H1 (cell line): Measurements from ENCODE around the gene PPFIA2. TPM values are rescaled to one million over a fixed set of nuclear protein-coding genes. Genes with fewer than 3 reads are reported as not detected.

Source experiments
- CBX5 ChIP-seq: fragments of 300-800, 300-1000 bp; sonication (generic); IDR thresholded peaks from 2 replicates; pipeline ENCODE4 v1.7.1; 2016; ENCODE audit warnings: antibody characterized with exemption, low read length, low read depth
- CEBPB ChIP-seq: IDR thresholded peaks from 2 replicates; pipeline ENCODE4 v1.6.1; 2012; ENCODE audit warnings: low read depth, low read length
- CHD7 ChIP-seq: fragments of 300-600 bp; sonication (generic); IDR thresholded peaks from 2 replicates; pipeline ENCODE4 v1.7.1; 2012; ENCODE audit warnings: low read length, moderate library complexity, mild to moderate bottlenecking, inconsistent platforms; ENCODE audit not compliant: insufficient replicate concordance
- HDAC2 ChIP-seq, 2 experiments: fragments of 300-600 bp in 1 of 2; sonication (generic) in 1 of 2; IDR thresholded peaks; 2 replicates each; pipeline ENCODE4 v1.6.1; 2011 to 2012; ENCODE audit warnings: low read depth in 2 of 2, low read length in 2 of 2, mild to moderate bottlenecking in 2 of 2, moderate library complexity in 2 of 2, borderline replicate concordance in 1 of 2, inconsistent platforms in 1 of 2
- JUN ChIP-seq: IDR thresholded peaks from 2 replicates; pipeline ENCODE4 v1.6.1; 2011; ENCODE audit warnings: low read depth, mild to moderate bottlenecking, improper control_type of control experiment, low read length
- JUND ChIP-seq: IDR thresholded peaks from 2 replicates; pipeline ENCODE4 v1.6.1; 2011; ENCODE audit warnings: mild to moderate bottlenecking, improper control_type of control experiment, low read length
- KDM5A ChIP-seq: fragments of 200-600 bp; IDR thresholded peaks from 2 replicates; pipeline ENCODE4 v1.7.1; 2012; ENCODE audit warnings: mild to moderate bottlenecking, low read length, inconsistent platforms, mixed read lengths
- NRF1 ChIP-seq: IDR thresholded peaks from 2 replicates; pipeline ENCODE4 v1.6.1; 2011; ENCODE audit warnings: mild to moderate bottlenecking, low read depth, low read length, improper control_type of control experiment
- POLR2AphosphoS5 ChIP-seq: IDR thresholded peaks from 2 replicates; pipeline ENCODE4 v1.6.1; 2011; ENCODE audit warnings: low read depth, low read length
- POU5F1 ChIP-seq: IDR thresholded peaks from 2 replicates; pipeline ENCODE4 v1.6.1; 2011; ENCODE audit warnings: low read depth, mild to moderate bottlenecking, low read length, moderate library complexity
- SIX5 ChIP-seq: IDR thresholded peaks from 2 replicates; pipeline ENCODE4 v1.6.1; 2011; ENCODE audit warnings: mild to moderate bottlenecking, low read depth, low read length
- SRF ChIP-seq: IDR thresholded peaks from 2 replicates; pipeline ENCODE4 v1.6.1; 2011; ENCODE audit warnings: mild to moderate bottlenecking, low read depth, low read length, moderate library complexity
- TAF1 ChIP-seq: IDR thresholded peaks from 2 replicates; pipeline ENCODE4 v1.6.1; 2011; ENCODE audit warnings: mild to moderate bottlenecking, low read depth, low read length
- TBP ChIP-seq: IDR thresholded peaks from 2 replicates; pipeline ENCODE4 v1.6.1; 2011; ENCODE audit warnings: low read depth, low read length, improper control_type of control experiment
- polyA plus RNA-seq, 7 experiments: library from polyadenylated mRNA; depleted of rRNA in 3 of 7; stranded (reverse) in 5 of 7; unstranded in 2 of 7; fragments of >200 nt in 5 of 7; fragments of 200-250 nt in 2 of 7; gene quantifications; 1 replicate in 5 of 7; 2 replicates in 1 of 7; 4 replicates in 1 of 7; pipeline versions ENCODE4 v1.2.1 to v1.2.3, GENCODE V29; 2011 to 2013; ENCODE audit warnings: missing spikeins in 2 of 7, mixed read lengths in 2 of 7
- total RNA-seq: library from RNA; stranded (reverse); fragmentation: NEBNext Ultra II Directional; extraction: Animal tissue kit (Norgen Biotek cat#: 25700); gene quantifications from 2 replicates; pipeline ENCODE4 v1.2.1, GENCODE V29; 2021

The PPFIA2 gene
- total and polyA plus RNA-seq, 2 of the 8 experiments (the other 6 are each of a cell fraction or from before 2014, with no cell fraction given) = 1.2 to 1.8 TPM

DNA sequence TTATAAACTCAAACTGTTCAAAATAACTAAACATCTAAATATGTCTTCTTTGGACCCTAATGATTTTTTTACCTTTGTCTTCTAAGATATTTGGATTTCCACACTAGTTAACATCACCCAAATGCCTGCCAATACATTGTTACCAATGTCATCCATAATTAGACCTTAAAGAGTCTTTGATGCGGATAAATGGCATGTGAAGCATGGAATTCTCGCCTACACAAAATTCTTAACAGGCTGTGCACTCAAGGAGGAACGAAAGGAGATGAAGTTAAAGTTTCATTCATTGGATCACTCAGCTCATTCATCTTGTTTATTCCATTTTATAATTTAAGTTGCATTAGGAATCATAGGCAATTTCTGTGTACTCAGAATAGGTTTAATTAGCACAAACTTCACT lies 461.5 kb downstream of the PPFIA2 start (continued):
- TF ChIP-seq CHD7 = no peak
- TF ChIP-seq CEBPB = no peak
- TF ChIP-seq POLR2AphosphoS5 = no peak
- TF ChIP-seq POU5F1 = no peak
- no peak for TF ChIP-seq SIX5
- no peak for TF ChIP-seq JUN
- TF ChIP-seq HDAC2 (IDR thresholded peaks at IDR 0.05; ENCODE audit: borderline replicate concordance in 1 of 2, low read depth in 2 of 2, low read length in 2 of 2) = no peak
- no peak for TF ChIP-seq TBP
- no peak for TF ChIP-seq NRF1
- TF ChIP-seq KDM5A = no peak
- TF ChIP-seq JUND = no peak
- TF ChIP-seq SRF = no peak
- TF ChIP-seq CBX5 = no peak
- TF ChIP-seq TAF1 = no peak
